HG02571 (cell line): ENCODE measurements around the gene CFAP100.

Experiments
- ATAC-seq: cut with Tn5 transposase; IDR thresholded peaks from one replicate; pipeline ENCODE4 v1.9.1; 2021; ENCODE audit warnings: mild to moderate bottlenecking, moderate library complexity; ENCODE audit not compliant: unreplicated experiment

CFAP100 gene

DNA sequence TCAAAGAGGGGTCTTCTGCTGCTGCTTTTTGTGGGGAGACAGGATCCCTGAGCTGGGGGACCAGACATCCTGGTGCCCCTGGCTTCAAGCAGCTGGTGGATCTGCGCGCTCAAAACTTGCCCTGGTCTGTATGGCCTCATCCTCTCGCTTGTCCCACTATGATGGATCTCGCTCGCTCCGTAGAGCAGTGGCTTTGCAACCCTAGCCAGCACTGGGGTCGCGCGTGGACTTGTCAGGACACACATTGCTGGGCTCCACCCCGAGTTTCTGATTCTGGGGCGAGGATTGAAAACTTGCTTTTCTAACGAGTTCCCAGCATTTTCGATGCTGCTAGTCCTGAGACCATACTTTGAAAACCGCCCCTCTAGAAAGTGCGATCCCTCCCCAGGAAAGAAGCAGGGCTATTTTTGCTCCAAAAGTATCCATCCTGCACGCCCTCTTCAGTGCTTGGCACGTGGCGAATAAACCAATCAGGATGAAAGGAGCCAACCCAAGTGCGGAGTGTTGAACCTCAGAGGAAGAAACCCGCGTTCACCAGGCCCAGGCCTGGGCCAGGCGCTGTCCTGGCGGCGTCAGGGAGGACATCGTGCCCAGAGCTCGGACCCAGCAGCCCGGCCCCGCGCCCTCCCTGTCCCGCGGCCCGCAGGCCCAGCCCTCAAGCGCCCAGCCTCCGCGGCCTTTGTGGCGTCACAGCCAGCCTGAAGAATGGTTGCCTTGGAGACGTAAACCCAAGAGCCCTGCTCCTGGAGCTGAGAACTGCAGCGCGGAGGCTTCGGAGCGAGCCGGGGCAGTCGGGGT is at the start of gene CFAP100:
TSS of gene CFAP100 (plus strand) at position 731 of the 798 bp plus-strand sequence. CDS start 1,092 bp downstream, outside the sequence.
- no peak for ATAC-seq

DNA sequence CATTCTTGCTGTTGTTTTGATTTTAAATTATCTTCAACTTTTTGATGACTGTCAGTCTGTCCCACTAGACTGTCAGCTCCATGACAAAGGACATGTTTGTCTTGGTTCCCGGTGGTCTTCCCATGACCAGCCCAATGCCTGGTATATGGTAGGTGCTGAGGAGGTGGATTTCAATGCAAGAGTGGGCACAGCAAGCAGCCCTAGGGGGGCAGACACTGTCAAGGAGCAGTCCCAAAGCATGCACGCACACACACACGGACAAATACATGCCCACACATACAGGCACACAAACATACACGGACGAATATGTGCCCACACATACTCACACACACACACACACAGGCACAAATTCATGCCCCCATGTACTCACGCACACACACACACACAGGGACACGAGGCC is 49.5 kb upstream of the CFAP100 start:
- ATAC-seq = no peak

DNA sequence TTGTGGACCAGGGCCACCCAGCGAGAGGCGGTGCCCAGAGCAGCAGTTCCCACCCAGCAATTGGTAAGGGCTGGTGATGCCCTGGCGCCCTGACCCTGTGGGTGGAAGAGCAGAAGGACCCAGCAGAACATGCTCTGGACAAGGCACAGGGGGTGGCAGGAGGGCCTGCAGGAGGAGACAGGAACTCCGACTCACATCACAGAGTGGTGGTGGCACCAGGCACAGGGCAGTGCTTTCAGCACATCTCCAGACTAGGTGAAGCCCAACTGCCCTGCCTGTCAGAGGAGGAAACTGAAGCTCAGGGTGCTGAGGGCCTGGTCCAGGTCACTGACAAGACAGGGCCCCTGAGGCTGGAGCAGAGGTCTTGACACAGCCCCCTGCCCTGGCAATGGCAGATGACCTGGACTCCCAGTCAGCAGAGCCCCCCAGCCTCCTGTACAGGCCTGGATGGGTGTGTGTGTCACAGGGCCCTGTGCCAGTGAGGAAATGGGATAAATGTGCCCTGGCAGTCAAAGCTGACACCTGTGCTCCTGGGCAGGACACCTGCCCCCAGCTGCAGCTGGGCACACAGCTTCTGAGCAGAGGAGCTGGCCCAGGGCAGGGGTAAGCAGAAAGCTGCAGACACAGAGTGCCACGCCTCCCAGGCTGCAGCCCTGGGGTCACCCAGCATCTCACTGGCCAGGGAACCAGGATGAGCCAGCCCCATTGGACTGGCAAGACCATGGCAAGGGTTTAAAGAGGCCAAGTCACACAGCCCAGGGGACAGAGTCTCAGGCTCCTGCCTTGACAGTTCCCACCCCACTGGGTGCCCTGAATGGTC is 48.9 kb upstream of the CFAP100 start:
- no peak for ATAC-seq

DNA sequence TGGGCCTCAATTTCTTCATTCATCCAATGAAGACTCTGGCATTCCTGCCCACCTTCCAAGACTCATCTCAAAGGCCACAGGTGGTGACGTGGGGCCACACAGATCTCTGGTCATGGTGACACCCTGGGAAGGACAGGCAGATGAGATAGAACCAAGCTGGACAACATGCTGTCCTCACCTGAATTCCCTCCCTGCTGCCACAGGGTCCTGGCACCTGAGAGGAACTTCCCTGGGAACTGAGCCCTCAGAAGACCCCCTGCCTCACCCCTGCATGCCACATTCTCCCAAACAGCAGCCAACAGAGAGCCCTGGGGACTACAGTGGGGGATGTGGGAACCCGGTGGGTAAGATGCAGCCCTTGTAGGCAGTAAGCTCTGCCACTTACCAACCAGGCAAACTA is 48.2 kb upstream of the CFAP100 start:
- ATAC-seq = no peak

DNA sequence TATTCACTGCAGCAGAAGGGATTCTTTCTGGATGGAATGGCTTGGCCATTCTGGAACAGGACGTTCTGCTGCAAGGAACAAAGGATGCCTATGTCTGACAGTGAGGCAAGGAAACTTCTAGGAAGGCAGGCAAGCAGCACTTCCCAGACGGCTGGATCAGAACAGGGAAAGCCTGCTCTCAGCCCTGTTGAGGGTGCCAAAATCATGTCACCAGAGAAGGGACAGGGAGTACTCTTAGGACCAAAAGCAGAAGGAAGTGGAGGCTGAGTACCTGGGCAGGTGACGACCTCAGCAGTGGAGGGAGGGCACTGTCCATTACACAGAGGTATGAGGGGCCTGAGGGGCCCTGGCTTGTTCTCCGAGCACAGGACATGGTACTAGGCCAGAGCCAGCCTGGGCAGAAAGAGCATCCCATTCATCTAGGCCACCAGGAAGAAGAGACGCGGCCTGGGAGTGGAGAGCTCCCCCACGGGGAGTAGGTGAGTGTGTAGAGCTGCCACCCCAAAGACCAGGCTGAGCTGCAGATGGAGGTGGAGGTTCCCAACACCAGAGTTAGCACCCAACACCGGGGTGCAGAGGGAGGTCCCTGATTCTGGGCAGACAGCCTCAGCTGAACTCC is 47.1 kb upstream of the CFAP100 start:
- ATAC-seq = no peak

DNA sequence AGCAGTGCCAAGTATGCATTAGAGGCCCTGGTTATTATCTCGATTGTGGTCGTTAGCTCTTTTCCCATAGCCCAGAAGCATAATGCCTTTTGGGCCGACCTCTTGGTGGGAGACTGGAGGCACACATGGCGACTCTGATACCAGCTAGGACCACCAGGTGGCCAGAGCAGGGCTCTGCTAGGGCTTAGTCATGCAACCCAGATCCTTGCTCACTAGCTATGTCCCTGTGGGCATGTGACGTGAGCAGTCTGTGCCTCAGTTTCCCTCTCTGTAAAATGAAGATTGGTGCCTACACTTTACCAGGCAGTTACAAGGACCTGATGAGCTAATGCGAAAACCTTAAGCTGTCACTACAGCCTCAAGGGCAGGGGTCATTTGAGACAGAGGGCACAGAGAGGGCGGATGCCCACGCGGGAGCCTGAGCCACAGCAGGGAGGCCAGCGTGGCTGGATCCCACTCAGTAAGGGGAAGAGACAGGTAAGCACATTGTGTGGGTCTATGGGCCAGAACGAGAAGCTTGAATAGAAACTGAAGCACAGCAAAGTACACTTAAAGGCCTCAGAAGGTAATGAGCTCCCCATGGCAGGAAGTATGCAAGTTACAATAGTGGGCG is 46.3 kb upstream of the CFAP100 start:
- no peak for ATAC-seq

DNA sequence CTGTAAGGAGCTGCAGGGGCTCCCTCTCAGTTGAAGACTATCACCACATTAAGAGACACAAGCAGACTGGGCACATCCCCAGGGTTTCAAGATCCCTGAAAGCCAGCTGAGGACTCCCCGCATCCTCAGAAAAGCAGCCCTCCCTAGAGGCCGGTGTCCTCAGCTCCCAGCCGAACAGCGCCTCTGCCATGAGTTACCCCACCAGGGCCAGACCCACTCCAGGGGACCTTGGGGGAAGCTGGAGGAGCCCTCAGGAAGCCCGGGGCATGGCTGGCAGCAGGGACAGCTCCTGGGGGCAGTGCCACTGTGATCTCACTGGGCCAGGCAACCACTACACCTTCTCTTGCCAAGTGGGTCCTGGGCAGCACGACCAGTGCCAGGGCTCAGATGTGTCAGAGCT is 45.6 kb upstream of the CFAP100 start:
- ATAC-seq = no peak

DNA sequence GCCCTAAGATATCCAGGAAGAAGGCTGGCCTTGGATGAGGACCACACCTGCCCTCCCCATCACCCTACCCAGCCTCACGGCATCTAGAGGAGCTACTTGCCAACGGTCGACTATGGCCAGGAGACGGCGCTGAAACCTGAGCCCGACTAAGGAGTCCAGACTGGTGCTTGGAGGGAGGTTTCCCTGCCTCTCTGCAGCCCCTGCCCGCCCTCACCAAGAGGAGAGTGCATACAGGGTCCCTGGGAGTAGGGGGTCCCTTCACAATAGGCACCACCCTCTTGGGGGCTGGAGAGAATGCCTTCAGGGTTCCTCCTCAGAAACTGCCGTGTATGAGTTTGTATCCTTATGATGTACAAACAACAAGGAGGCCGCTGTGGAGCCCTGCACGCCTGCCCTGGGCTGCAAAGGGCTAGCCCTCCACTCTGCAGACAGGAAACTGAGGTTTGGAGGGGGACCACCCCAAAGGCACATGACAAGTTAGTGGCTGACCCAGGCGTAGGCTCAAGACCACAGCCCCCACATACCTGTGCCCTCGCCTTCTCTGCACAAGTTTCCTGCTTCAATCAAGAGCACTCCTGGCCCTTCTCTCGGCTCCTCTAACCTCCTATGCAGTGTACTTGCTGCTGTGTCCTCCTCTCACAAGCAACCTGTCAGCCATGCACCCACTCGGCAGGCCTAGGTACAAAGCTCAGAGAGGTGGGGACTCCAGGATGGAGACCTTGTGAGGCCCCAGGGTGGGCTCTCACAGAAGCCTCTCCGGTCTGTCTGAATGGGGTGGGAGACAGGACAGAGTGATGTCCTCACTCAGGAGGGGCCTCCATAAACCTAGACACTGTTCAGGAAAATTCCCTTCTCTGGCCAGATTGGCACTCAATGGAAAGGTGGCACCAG is 44.9 kb upstream of the CFAP100 start:
- ATAC-seq = no peak

DNA sequence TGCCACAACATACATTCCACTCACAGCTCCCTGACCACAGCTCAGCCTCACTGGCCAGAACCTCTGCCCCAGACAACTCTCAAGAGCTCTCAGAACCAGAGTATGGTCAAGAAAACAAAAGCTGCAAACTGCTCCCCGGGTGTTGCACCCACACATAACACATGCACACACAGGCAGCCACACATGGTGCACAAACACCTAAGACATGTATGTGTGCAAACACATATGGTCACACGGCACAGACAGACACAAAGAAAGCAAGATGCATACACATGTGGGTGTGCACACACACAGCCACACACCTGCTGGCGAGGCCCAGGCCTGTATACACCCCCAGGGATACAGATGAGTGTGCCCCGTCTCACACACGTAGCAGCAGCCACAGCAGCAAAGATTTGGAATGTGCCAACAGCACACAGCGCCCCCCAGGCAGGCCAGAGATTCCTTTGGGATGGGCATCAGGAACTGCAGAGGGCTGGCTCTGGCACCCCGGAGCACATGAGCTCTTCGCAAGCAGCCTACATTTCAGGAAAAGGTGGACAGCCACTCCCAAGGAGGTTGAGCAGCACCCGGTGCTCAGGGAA is 44.1 kb upstream of the CFAP100 start:
- ATAC-seq = no peak

DNA sequence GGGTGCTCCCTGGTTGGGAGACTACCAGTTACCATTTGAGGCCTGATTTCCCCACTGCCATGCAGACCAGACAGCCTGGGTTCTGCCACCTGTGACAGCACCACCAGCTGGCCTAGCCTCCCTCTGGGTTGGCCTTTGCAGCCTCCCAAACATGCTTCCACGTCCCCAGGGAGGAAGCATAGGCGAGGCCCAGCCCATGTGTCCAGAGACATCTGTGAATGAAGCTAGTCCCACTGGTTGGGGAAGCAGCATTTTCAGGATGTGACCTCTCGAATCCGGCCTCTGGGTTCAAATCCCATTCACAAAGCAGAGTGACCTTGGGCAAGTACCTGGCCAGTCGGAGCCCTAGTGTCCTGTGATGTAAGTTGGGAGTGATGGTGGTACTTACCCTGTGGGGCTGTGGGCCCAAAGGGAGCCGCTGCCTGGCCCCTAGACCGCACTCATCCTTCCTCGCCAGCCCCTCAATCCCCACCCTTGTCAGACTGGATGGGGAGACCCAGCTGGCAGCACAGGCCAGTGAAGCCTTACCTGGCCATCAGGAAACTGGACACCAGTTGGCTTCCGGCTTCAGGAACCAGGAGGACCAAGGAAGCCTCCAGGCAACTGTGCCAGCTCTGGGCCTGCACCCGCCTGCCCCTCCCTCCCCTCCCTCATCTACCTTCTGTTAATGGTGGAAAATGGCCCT is 43.5 kb upstream of the CFAP100 start:
- no peak for ATAC-seq

DNA sequence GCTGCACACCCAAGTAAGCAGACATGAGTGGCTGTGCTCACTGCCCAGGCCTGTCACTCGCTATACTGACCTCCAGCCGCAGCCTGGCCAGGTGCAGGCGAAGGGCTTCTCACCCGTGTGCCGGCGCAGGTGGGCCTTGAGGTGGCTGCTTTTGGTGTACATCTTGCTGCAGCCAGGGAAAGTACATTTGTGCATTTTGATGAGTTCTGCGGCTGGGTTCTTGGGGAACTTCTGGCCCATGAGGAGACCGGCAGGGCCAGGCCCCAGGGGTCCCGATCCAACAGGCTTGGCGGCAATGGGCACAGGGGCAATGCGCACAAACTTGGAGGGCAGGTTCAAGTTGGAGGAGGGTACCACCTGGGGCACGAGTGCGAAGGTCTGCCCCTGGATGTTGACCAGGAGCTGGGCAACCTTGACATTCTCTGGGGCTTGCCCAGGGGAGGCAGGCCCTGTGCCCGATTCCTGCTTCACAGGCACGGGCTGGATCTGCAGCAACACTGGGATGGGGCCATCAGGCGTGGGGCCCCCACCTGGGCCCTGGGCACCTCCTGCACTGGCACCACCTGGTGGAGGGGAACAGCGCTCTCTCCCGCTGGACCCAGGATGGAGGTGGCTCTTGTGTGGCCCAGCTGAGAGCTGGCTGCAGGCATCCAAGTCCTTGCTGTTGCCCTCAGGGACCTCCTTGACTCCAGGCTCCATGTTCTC is 42.8 kb upstream of the CFAP100 start:
- no peak for ATAC-seq

DNA sequence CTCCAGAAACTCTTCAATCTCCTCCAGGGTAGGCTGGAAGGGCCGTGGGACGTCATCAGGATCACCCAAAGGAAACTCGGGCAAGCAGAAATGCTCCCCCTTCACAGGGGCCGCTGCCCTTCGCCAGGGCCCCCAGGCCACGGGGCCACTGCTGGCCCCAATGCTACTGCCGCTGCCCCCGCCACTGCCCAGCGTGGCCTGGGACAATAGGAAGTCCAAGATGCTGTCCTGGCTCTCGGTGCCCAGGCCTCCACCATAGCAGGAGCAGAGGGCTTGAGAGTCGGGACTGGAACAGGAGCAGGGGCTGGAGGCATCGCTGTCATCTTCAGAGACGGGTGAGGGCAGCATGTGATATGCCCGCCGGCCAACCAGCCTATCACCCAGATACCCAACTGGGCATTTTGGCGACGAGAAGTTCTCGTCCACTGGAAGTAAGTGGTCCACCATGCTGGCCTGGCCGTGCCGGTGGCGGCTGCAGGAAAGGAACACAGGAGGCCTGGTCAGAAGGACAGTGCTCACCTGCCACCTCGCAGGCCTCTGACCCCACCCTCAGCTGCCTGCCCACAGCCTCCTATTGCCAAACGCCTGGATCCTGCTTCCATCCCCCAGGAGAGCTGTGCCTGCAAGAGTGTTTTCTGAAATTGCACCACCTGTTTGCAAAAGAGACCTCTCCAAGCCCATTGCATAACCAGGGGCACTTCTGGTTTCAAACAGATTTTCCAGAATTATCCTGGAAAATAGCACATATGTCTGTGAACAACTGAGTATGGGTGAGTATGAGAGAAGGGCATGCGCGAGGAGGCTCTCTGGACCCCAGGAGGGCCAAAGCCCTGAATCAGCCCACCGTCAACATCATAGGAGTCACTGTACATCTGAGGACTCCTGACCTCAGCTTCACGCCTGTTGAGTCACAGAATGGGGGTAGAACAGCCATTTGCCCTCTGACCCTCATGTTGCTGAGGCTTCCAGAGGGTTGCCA is 41.9 kb upstream of the CFAP100 start:
- no peak for ATAC-seq

DNA sequence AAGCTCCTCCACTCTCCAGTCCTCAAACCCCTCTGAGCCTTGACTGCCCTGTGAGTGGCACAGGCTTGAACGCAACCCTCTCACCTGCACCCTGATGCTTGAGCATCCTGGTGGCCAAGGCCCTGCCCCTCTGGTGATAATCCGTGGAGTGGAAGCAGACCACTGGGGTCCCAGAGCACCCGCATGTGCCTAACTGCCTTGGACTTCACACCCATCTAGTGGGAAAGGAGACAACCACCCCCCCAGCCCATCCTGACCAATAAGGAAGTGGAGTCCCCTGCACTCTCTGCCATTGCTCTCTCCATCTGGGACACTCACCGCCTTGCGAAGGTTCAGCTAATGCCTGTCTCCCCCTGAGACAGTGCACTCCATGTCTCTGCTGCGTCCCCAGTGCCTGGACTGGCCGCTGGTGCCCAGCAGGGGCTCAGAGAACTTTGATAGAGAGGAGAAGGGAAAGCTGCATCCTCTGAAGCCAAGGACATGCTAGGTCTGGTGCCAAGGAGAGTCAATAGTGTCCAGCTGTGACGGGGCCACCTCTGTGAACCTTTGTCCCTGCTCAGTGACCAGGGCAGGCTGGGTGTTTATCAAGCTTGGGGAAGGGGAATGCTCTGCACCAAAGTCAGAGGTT is 40.9 kb upstream of the CFAP100 start:
- no peak for ATAC-seq

DNA sequence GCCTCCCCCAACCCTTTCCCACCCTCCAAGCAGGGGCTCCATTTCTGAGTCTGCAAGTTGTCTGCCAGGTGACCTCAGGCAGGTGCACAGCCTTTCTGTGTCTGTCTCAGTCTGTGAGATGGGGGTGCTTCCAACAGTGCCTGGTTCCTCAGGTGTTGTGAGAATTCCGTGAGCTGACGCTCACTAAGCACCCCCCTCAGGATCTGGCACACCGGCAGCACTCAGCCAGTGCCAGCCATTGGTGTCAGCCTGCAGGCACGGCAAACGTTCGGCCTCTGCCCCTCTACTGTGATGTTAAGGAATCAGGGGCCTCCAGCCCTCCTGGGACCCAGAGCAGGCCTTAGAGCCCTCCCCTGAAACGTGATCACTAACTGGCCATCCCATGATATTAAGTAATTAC is 39.9 kb upstream of the CFAP100 start:
- no peak for ATAC-seq

DNA sequence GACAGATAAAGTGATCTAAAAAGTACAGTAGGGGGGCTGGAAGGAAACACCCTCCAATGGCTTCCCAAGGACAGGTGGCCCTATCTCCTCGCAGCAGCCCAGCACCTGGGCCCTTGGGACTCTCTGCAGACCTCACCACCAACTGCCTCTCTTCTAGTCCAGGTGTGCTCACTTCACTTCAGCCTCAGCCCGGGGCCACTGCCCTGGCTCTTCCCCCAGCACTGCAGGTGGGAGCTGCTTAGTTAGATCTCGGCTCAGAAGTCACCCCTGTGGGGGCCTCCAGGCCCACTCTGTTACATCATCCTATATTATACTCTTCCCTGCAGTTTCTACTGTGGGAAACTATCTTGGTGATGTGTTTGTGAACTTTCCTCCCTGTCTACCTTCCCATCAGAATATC is 39.5 kb upstream of the CFAP100 start:
- ATAC-seq = no peak

DNA sequence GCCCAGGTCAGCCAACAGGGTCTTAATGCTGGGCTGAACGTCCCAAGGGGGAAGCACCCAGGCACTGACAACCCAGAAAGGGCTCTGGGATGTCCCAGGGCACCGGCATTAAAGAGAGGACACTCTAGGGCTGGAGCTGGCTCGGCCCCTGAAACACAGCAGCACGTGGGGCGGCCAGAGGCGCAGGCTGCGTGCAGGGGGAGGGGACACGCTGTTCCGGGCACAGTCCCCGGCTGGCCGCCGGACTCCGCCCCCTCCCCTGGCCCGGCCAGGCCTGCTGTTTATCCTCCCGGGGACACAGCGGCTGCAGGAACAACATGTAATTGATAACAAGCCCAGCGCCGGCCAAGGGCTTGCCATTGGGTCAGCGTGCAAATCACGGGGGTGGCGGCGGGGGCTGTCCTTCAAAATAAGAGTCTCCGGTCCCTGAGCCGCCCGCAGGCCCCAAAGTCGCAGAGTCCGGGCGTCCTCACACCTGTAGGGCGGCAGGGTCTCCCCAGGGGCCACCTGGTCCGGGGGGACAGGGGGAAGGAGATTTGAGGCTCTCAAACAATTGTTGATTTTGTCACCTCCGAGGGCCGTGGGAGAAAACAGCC is 38.8 kb upstream of the CFAP100 start:
- no peak for ATAC-seq
